ENCODE data around the gene CDKL1.
A peak's percentile ranks its signal among the peaks of the same experiment; 100 is the strongest.

Gene CDKL1

GRCh38 chr14:50312734-50313054 is 84.0 kb downstream of the CDKL1 start:
- TF ChIP-seq CTCF (IDR thresholded peaks at IDR 0.05; ENCODE audit: control insufficient read depth, insufficient read depth, low read depth, low read length, missing control alignments) = no peak
- DNase-seq (ENCODE audit: low read depth) = no peak
- peak overlapping the region; percentile 87 for H3K4me3 ChIP-seq (ENCODE audit: control insufficient read depth, low read depth, low read length)

GRCh38 chr14:50311972-50312733 is 84.5 kb downstream of the CDKL1 start, which contains the start of the genes DMAC2L and L2HGDH:
Gene DMAC2L (plus strand): TSS chr14:50312324. CDS start chr14:50321488, 9,164 bp downstream.
Gene L2HGDH (minus strand): TSS chr14:50312229. CDS start chr14:50312150, 79 bp downstream.
- peak within 1 kb of the TSS; percentile 87 for H3K4me3 ChIP-seq (ENCODE audit: control insufficient read depth, low read depth, low read length)

GRCh38 chr14:50311337-50311971 is 85.2 kb downstream of the CDKL1 start:
- peak overlapping the region; percentile 87 for H3K4me3 ChIP-seq (ENCODE audit: control insufficient read depth, low read depth, low read length)
- no peak for DNase-seq (ENCODE audit: low read depth)
- TF ChIP-seq CTCF (IDR thresholded peaks at IDR 0.05; ENCODE audit: control insufficient read depth, insufficient read depth, low read depth, low read length, missing control alignments) = peak; percentile 33

More at GRCh38 chr14:50311972-50312733, 84.5 kb downstream of the CDKL1 start, which contains the start of the genes DMAC2L and L2HGDH:
- no peak for TF ChIP-seq CTCF (IDR thresholded peaks at IDR 0.05; ENCODE audit: control insufficient read depth, insufficient read depth, low read depth, low read length, missing control alignments)
- DNase-seq (ENCODE audit: low read depth) = peak; percentile 40

- no peak for DNase-seq (ENCODE audit: low read depth)
- H3K4me3 ChIP-seq (ENCODE audit: control insufficient read depth, low read depth, low read length) = no peak overlapping the region
- TF ChIP-seq CTCF (IDR thresholded peaks at IDR 0.05; ENCODE audit: control insufficient read depth, insufficient read depth, low read depth, low read length, missing control alignments) = no peak
These were observed 86.2 kb downstream of the CDKL1 start for GRCh38 chr14:50310445-50310844.

GRCh38 chr14:50308363-50308915 is 88.2 kb downstream of the CDKL1 start:
- H3K4me3 ChIP-seq (ENCODE audit: control insufficient read depth, low read depth, low read length) = no peak overlapping the region
- DNase-seq (ENCODE audit: low read depth) = no peak
- no peak for TF ChIP-seq CTCF (IDR thresholded peaks at IDR 0.05; ENCODE audit: control insufficient read depth, insufficient read depth, low read depth, low read length, missing control alignments)

- TF ChIP-seq CTCF (IDR thresholded peaks at IDR 0.05; ENCODE audit: control insufficient read depth, insufficient read depth, low read depth, low read length, missing control alignments) = no peak
- DNase-seq (ENCODE audit: low read depth) = peak; percentile 79
- H3K4me3 ChIP-seq (ENCODE audit: control insufficient read depth, low read depth, low read length) = no peak overlapping the region
These were observed 92.8 kb downstream of the CDKL1 start for GRCh38 chr14:50303744-50304471.

Data from AG09309 (cell line).